Ureter (tissue), 1 donor: Measurements from ENCODE around the gene ADAM23. TPM values are rescaled to one million over a fixed set of nuclear protein-coding genes. Genes with fewer than 3 reads are reported as not detected.
"Not testable (repeated sequence)": the region's sequence is repeated elsewhere in the genome, so short reads cannot be mapped to it uniquely, and the experiment has no call there.

Experiments used
- DNase-seq: peaks from one replicate; pipeline ENCODE4 v3.0.0-alpha.2; 2020; ENCODE audit warnings: low spot score
- total RNA-seq: library from RNA; stranded (reverse); gene quantifications from one replicate; pipeline ENCODE4 v1.2.4, GENCODE V29; 2023
- donor health status: DM: yes; HTN: yes; CAD: no.

The ADAM23 gene
- 0.78 TPM for total RNA-seq

GRCh38 chr2:206442833-206443734 lies at the start of gene ADAM23:
TSS of gene ADAM23 (plus strand) at chr2:206443532. CDS start at chr2:206443867, 335 bp downstream.
- DNase-seq, result no peak

- DNase-seq, result no peak
Measured at GRCh38 chr2:206396211-206396610, 47.1 kb upstream of the ADAM23 start.

GRCh38 chr2:206402956-206403569 lies 40.3 kb upstream of the ADAM23 start:
- not testable (repeated sequence) for DNase-seq

GRCh38 chr2:206408323-206409320 lies 34.7 kb upstream of the ADAM23 start:
- no peak for DNase-seq

- no peak for DNase-seq
Measured at GRCh38 chr2:206410714-206411113, 32.6 kb upstream of the ADAM23 start.

GRCh38 chr2:206415618-206416243 lies 27.6 kb upstream of the ADAM23 start:
- no peak for DNase-seq

- no peak for DNase-seq
Measured at GRCh38 chr2:206418968-206419367, 24.4 kb upstream of the ADAM23 start.

- no peak for DNase-seq
Measured at GRCh38 chr2:206420721-206421120, 22.6 kb upstream of the ADAM23 start.

- DNase-seq, result no peak
Measured at GRCh38 chr2:206422493-206422892, 20.8 kb upstream of the ADAM23 start.

GRCh38 chr2:206423147-206423546 lies 20.2 kb upstream of the ADAM23 start:
- no peak for DNase-seq

GRCh38 chr2:206424134-206424533 lies 19.2 kb upstream of the ADAM23 start:
- DNase-seq, result no peak

GRCh38 chr2:206428783-206429182 lies 14.5 kb upstream of the ADAM23 start:
- DNase-seq, result no peak

GRCh38 chr2:206430452-206430851 lies 12.9 kb upstream of the ADAM23 start:
- no peak for DNase-seq

- DNase-seq, result no peak
Measured at GRCh38 chr2:206431439-206431838, 11.9 kb upstream of the ADAM23 start.

GRCh38 chr2:206432193-206433082 lies 10.9 kb upstream of the ADAM23 start:
- DNase-seq, result no peak

- DNase-seq, result no peak
Measured at GRCh38 chr2:206433190-206433589, 10.1 kb upstream of the ADAM23 start.

GRCh38 chr2:206433686-206434085 lies 9.6 kb upstream of the ADAM23 start:
- DNase-seq, result no peak

- no peak for DNase-seq
Measured at GRCh38 chr2:206435742-206436141, 7.6 kb upstream of the ADAM23 start.

- no peak for DNase-seq
Measured at GRCh38 chr2:206438196-206438724, 5.1 kb upstream of the ADAM23 start.

GRCh38 chr2:206442474-206442832 lies 879 bp upstream of the ADAM23 start:
- no peak for DNase-seq
